Right lobe of liver (tissue), 4 donors: ENCODE measurements around the gene AQP1.

ENCODE experiments used
- CTCF ChIP-seq, 4 donors: fragments of 200-600 bp in 3 of 4; fragments of 450-650 bp in 1 of 4; IDR thresholded peaks; one replicate each; pipeline versions ENCODE4 v1.5.1 to v1.8.0; 2016 to 2022; ENCODE audit warnings: antibody characterized with exemption in 4 of 4, mild to moderate bottlenecking in 2 of 4
- POLR2A ChIP-seq: fragments of 450-650 bp; IDR thresholded peaks from one replicate; pipeline ENCODE4 v1.6.1; 2017; ENCODE audit warnings: antibody characterized with exemption, mild to moderate bottlenecking
- donor health status: DM: no; HTN: no; CAD: no.
- donor health status: DM: no; HTN: no; CAD: no.
- donor health status: DM: no; HTN: yes; CAD: no.

- TF ChIP-seq POLR2A (no peak), CTCF (IDR thresholded peaks at IDR 0.05) (no peak)
Observed at GRCh38 chr7:30931161-30931928, 19.7 kb downstream of the AQP1 start.
